GM11168 (cell line): ENCODE measurements around the gene KRTAP19-3.
"Not testable (repeated sequence)": the region's sequence is repeated elsewhere in the genome, so short reads cannot be mapped to it uniquely, and the experiment has no call there.

ENCODE experiments used
- in situ Hi-C: fragments of 300-500 bp; cut with MboI; formaldehyde crosslinking; loops from one replicate; pipeline ENCODE4 v1.12.0; 2022; ENCODE audit warnings: low sequenced_read_pairs; ENCODE audit not compliant: unreplicated experiment

KRTAP19-3 gene

GRCh38 chr21:30491963-30492428, at the start of gene KRTAP19-3:
Gene KRTAP19-3, minus strand, starts transcription at chr21:30492013. Its CDS starts 56 bp downstream, at chr21:30491957.
- in situ Hi-C loops = no loop called here

DNA sequence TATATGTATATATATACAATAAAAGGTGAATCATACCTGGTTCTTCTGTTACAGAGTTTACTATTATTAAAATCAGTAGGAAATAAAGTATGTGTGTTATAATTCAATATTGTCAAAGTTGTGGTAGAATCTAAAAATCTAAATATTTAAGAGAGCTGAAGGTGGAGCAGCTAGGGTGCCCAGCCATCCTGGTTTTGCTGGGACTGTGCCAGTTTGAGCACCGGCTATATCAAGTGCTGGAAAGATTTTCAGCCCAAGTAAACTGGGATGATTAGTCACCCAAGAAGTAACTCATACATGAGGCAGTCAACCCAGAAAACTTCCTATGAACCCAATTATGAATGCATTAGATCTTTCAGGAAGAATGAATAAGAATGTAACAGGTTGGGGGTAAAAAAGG, 27.1 kb upstream of the KRTAP19-3 start:
- in situ Hi-C loops = no loop called here

DNA sequence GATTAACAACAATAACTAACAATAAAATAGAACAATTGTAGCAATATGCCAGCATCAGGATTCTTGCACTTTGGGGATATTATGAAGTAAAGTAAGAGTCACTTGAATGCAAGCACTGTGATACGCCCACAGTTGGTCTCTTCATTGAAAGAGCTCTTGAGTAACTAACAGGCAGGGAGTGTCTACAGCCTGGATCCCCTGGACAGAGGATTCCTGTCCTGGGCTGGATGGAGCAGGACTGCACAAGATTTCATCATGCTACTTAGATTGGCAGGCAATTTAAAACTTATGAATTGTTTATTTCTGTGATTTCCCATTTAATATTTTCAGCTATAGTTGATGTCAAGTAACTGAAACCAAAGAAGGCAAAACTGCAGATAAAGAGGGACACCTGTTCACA, 23.9 kb upstream of the KRTAP19-3 start:
- in situ Hi-C loops = no loop called here

DNA sequence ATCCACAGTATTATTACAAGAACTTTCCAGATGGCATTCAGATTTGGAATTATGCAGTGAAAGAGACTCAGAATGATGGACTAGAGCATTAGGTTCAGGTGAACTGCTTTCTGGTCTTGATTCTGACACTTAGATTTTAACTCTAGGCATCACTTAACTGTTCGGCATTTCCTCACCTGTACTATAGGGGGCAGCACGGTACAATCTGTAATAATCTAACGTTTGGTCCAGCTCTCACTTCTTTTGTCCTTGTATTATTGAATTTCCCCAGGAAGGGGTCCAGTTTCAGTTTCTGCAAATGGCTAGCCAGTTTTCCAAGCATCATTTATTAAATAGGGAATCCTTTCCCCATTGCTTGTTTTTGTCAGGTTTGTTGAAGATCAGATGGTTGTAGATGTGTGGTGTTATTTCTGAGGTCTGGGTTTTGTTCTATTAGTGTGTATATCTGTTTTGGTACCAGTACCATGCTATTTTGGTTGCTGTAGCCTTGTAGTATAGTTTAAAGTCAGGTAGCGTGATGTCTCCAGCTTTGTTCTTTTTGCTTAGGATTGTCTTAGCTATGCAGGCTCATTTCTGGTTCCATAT, 13.9 kb upstream of the KRTAP19-3 start:
- in situ Hi-C loops = not testable (repeated sequence)

GRCh38 chr21:30502041-30502440, 10.2 kb upstream of the KRTAP19-3 start, which contains the start of gene KRTAP19-5:
Gene KRTAP19-5, minus strand, starts transcription at chr21:30502141. Its CDS starts 51 bp downstream, at chr21:30502090.
- in situ Hi-C loops = no loop called here

- in situ Hi-C loops = no loop called here
Observed at GRCh38 chr21:30497065-30497464, 5.3 kb upstream of the KRTAP19-3 start, which contains the start of gene KRTAP19-4. Gene KRTAP19-4, minus strand, starts transcription at chr21:30497165. Its CDS starts 55 bp downstream, at chr21:30497110.

DNA sequence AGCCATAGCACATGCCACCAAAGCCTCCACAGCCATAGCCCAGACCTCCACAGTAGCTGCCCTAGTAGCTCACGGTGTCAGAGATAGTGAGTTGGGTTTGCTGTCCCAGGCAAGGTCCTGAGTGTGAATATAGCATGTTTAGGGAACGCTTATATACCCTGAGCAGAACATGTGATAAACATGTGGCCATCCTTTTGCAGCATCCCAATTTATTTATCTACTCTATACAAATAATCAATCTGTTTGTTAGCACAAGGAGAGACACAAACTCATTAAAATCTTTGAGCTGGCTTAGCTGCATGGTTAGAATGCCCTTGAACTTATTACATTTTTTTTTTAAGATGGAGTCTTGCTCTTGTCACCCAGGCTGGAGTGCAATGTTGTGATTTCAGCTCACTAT, 4.5 kb downstream of the KRTAP19-3 start, which contains the start of gene KRTAP19-2:
Gene KRTAP19-2 (minus strand): TSS at position 101 of the 400 bp plus-strand sequence. CDS start 88 bp downstream, at position 13.
- in situ Hi-C loops = no loop called here

DNA sequence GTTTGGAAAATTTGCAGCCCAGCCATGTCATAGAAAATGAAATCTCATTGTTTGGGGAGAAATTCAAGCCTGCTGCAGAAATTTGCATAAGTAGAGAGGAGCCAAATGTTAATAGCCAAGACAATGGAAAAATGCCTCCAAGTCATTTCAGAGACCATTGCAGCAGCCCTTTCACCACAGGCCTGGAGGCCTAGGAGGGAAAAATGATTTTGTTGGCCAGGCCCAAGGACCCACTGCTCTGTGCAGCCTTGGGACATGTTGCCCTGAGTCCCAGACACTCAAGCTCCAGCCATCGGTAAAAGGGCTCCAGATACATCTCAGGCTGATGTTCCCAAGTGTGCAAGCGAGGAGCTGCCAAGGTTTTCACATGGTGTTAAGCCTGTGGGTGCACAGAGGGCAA, 5.6 kb downstream of the KRTAP19-3 start:
- in situ Hi-C loops = no loop called here

DNA sequence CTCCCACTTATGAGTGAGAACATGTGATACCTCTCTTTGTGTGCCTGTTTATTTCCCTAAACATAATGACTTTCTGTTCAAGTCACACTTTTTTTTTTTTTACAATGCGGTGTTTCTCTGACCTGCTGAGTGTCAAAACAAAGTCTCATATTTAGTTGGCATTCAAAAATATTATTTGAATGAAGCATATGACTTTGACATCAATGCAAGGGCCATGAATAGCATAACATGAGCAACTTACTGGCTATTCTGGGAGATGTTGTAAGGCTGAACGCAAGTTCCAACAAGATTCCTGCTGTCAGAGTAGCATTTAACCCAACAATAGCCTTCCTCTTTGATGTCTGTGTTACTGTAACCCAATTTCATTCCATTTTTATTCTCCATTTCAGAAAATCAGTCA, 9.7 kb downstream of the KRTAP19-3 start:
- in situ Hi-C loops = no loop called here

DNA sequence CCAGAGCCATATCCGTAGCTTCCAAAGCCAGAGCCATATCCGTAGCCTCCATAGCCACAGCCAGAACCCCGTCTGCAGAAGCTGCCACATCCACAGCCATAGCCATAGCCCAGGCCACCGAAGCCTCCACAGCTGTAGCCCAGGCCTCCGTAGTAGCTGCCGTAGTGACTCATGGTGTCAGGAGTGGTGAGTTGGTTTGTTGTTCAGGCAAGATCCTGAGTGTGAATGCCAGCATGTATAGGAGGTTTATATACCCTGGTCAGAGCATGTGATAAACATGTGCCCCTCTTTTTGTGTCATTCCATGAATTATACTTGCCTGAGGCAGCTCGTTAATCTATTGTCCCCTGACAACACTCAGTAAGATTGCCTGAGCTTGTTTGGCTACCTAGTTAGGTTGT, 11.7 kb downstream of the KRTAP19-3 start, which contains the start of gene KRTAP19-1:
Gene KRTAP19-1 (minus strand): TSS at position 223 of the 400 bp plus-strand sequence. CDS start 50 bp downstream, at position 173.
- in situ Hi-C loops = no loop called here

GRCh38 chr21:30479259-30479658, 12.6 kb downstream of the KRTAP19-3 start:
- in situ Hi-C loops = no loop called here

- in situ Hi-C loops = no loop called here
Observed at GRCh38 chr21:30478004-30478403, 13.8 kb downstream of the KRTAP19-3 start.

DNA sequence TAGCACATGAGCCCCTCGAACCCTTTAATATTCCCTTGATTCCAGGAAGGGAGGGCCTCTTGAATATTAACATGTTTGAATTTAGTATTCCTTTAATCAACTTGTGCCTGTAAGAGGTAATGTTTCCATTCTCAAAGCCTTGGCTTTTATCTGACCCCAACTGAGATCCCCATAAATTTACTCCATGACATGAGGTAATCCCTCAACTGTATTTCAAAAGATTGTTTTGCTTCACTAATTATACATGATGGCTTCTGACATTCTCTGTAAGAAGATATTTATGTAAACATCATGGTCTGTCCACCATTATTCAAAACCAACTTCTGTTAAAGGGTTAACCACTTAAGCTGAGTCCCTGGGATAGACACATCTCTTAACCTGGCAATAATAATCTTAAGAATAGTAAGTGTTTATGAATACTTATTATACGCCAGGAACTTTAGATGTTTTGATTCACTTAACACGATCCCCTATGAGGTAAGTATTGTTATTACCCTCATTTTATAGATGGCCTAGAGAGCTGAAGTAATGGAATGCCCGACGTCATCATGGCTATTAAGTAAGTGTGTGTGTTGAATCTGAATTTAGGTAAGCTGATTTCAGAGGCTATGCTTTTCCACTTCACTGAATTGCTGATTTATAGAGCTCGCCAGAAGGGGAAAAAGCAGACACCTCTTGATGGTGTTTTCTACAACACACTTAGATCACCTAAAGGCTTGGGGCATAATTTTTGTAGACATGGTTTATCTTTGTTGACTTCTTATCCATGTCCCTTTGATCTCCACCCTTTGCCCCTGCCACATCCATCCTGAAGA, 22.7 kb downstream of the KRTAP19-3 start:
- in situ Hi-C loops = no loop called here

DNA sequence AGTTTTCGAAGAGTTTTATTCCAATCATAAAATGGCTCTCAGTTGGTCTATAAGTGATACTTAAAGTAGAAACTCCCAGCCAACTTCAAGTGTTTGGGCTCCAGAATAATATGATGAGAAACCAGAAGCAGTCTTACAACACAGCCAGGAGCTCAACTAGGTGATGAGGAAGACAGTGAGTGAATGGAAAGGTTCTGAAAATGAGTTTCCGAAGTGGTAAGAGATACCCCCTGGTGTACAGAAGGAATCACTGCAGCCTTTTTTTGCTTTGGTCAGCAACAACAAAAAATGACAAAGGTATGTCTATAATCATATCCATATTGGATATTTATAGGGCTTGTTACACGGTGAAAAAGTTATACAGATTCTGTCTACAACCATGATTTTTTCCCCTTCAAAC, 28.1 kb downstream of the KRTAP19-3 start:
- in situ Hi-C loops = no loop called here

- in situ Hi-C loops = no loop called here
Observed at GRCh38 chr21:30448514-30448913, 43.3 kb downstream of the KRTAP19-3 start.

DNA sequence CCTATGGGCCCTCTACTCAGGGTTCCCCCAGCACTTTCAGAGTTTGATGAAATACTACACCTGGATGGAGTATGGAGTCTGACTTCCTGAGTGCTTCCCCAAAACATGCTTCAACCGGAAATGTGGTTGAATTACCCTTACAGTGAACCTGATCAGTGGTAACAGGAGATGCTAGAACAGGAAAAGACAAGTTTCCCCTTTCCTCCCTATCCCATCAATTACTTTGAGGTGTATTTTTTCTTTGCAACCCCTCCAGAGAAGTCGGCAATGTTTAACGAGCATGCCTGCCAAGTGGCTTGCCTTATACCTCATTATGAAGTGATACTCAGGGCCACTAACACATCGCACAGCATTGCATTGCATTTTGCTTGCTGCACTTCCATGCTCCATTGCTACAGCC, 44.8 kb downstream of the KRTAP19-3 start:
- in situ Hi-C loops = no loop called here

GRCh38 chr21:30444204-30444603, 47.6 kb downstream of the KRTAP19-3 start:
- in situ Hi-C loops = no loop called here

DNA sequence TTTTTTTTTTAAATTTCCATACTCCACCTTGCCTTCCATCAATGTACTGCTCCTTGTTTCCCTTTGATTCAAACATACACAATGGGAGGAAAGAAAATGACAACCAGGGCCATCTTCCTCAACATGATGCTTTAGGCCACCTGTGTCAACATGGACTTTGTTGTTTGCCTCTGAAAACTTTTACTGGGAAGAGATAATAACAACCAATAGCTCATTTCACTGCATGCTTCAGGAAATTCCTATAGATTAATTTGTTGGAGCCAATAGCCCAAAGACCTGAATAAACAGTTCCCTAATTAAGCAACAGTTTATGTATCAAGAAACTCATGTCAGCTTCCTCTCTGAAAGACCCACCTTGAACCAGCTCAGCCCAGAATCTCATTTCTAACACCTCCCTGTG, 48.6 kb downstream of the KRTAP19-3 start:
- in situ Hi-C loops = no loop called here
